Neural cell (in vitro differentiated cells): ENCODE results near the gene COG5. TPM values are rescaled to one million over a fixed set of nuclear protein-coding genes. Genes with fewer than 3 reads are reported as not detected.
A peak's percentile ranks its signal among the peaks of the same experiment; 100 is the strongest.

Experiments
- H2AFZ ChIP-seq: fragments of 200-600, 300-800 bp; sonication (generic), shearing (Covaris generic); 2 replicates; pipeline ENCODE4 v1.6.0; 2014; ENCODE audit warnings: low read depth, mild to moderate bottlenecking, antibody characterized with exemption, low read length, moderate library complexity
- H3F3A ChIP-seq: fragments of 200-600 bp; shearing (Covaris generic); 2 replicates; pipeline ENCODE4 v1.6.1; 2016; ENCODE audit warnings: mild to moderate bottlenecking, moderate library complexity, mixed read lengths, antibody characterized with exemption, low read length; ENCODE audit not compliant: insufficient read depth, poor library complexity, severe bottlenecking
- H3K27ac ChIP-seq: fragments of 200-600, 300-800 bp; sonication (generic), shearing (Covaris generic); 2 replicates; pipeline ENCODE4 v1.5.1; 2014; ENCODE audit warnings: mild to moderate bottlenecking, low read length, moderate library complexity
- H3K27me3 ChIP-seq: fragments of 300-800, 200-600 bp; sonication (generic), shearing (Covaris generic); 2 replicates; pipeline ENCODE4 v1.6.0; 2014; ENCODE audit warnings: mild to moderate bottlenecking, low read depth, low read length, moderate library complexity; ENCODE audit not compliant: insufficient read depth
- H3K36me3 ChIP-seq: fragments of 300-800, 200-600 bp; sonication (generic), shearing (Covaris generic); 2 replicates; pipeline ENCODE4 v1.5.1; 2014; ENCODE audit warnings: mild to moderate bottlenecking, antibody characterized with exemption, low read length, moderate library complexity; ENCODE audit not compliant: insufficient read depth
- H3K4me2 ChIP-seq: fragments of 300-800, 200-600 bp; sonication (generic), shearing (Covaris generic); 2 replicates; pipeline ENCODE4 v1.6.0; 2014; ENCODE audit warnings: mild to moderate bottlenecking, low read length
- H3K4me3 ChIP-seq: fragments of 300-800, 200-600 bp; sonication (generic), shearing (Covaris generic); 2 replicates; pipeline ENCODE4 v1.5.1; 2014; ENCODE audit warnings: mild to moderate bottlenecking, low read length, moderate library complexity
- H3K79me2 ChIP-seq: fragments of 200-600 bp; shearing (Covaris generic); replicated peaks from 2 replicates; pipeline ENCODE4 v1.6.0; 2014; ENCODE audit warnings: mild to moderate bottlenecking, low read length, moderate library complexity; ENCODE audit not compliant: insufficient read depth
- H3K9ac ChIP-seq: fragments of 300-800, 200-600 bp; sonication (generic), shearing (Covaris generic); 2 replicates; pipeline ENCODE4 v1.6.1; 2016; ENCODE audit warnings: mild to moderate bottlenecking, low read length, mixed read lengths
- H3K9me2 ChIP-seq: fragments of 200-600 bp; shearing (Covaris generic); 2 replicates; pipeline ENCODE4 v1.6.1; 2016; ENCODE audit warnings: mild to moderate bottlenecking, low read length, mixed read lengths; ENCODE audit not compliant: insufficient read depth
- H3K9me3 ChIP-seq: fragments of 200-600, 300-800 bp; sonication (generic), shearing (Covaris generic); 2 replicates; pipeline ENCODE4 v1.6.1; 2016; ENCODE audit warnings: mild to moderate bottlenecking, mixed run types, low read length, moderate library complexity, mixed read lengths
- H4K20me1 ChIP-seq: fragments of 200-600 bp; shearing (Covaris generic); 2 replicates; pipeline ENCODE4 v1.6.1; 2016; ENCODE audit warnings: mild to moderate bottlenecking, mixed run types; ENCODE audit not compliant: insufficient read depth
- CTCF ChIP-seq: fragments of 450-650 bp; IDR thresholded peaks from 2 replicates; pipeline ENCODE4 v1.5.1; 2014; ENCODE audit warnings: antibody characterized with exemption, mild to moderate bottlenecking, moderate library complexity; ENCODE audit not compliant: poor library complexity, severe bottlenecking
- EP300 ChIP-seq: fragments of 450-650 bp; conservative IDR thresholded peaks from 2 replicates; pipeline ENCODE4 v1.6.1; 2014; ENCODE audit warnings: antibody characterized with exemption, mild to moderate bottlenecking, moderate library complexity; ENCODE audit not compliant: poor library complexity, severe bottlenecking
- EZH2 ChIP-seq: fragments of 200-600, 300-800 bp; shearing (Covaris generic), sonication (generic); IDR thresholded peaks from 2 replicates; pipeline ENCODE4 v1.6.1; 2014; ENCODE audit warnings: antibody characterized with exemption, low read length, borderline replicate concordance, mild to moderate bottlenecking; ENCODE audit not compliant: insufficient read depth, poor library complexity, severe bottlenecking
- MXI1 ChIP-seq: fragments of 450-650 bp; conservative IDR thresholded peaks from 2 replicates; pipeline ENCODE4 v1.6.1; 2014; ENCODE audit warnings: antibody characterized with exemption, mild to moderate bottlenecking; ENCODE audit not compliant: poor library complexity, severe bottlenecking
- POLR2AphosphoS5 ChIP-seq: IDR thresholded peaks from 2 replicates; pipeline ENCODE4 v1.6.1; 2012
- RAD21 ChIP-seq: fragments of 450-650 bp; conservative IDR thresholded peaks from 2 replicates; pipeline ENCODE4 v1.6.1; 2014; ENCODE audit warnings: antibody characterized with exemption, mild to moderate bottlenecking, moderate library complexity
- REST ChIP-seq: IDR thresholded peaks from 2 replicates; pipeline ENCODE4 v1.6.1; 2012; ENCODE audit warnings: borderline replicate concordance
- SMC3 ChIP-seq: fragments of 450-650 bp; conservative IDR thresholded peaks from 2 replicates; pipeline ENCODE4 v1.6.1; 2014; ENCODE audit warnings: antibody characterized with exemption, mild to moderate bottlenecking, moderate library complexity; ENCODE audit not compliant: poor library complexity
- TAF1 ChIP-seq: IDR thresholded peaks from 2 replicates; pipeline ENCODE4 v1.6.1; 2012; ENCODE audit warnings: low read depth
- polyA plus RNA-seq: library from polyadenylated mRNA; depleted of rRNA; stranded (reverse); fragments of >200 nt; gene quantifications from 2 replicates; pipeline ENCODE4 v1.2.3, GENCODE V29; 2014

COG5 gene
- polyA plus RNA-seq, 1 donor from 2014 or later, result 13.3 TPM

- Histone ChIP-seq H3K36me3 (no peaks in the 10 kb centered on the region), H3K9ac (no peak overlapping the region), H3K4me2 (no peak overlapping the region)
Observed at GRCh38 chr7:107502154-107502553, 61.6 kb downstream of the COG5 start.

GRCh38 chr7:107501593-107501992 lies 62.1 kb downstream of the COG5 start:
- no peaks in the 10 kb centered on the region for H3K27me3 ChIP-seq
- no peak overlapping the region for H2AFZ ChIP-seq
- no peak overlapping the region for H3K4me3 ChIP-seq
- TF ChIP-seq SMC3, result no peak
- peak; percentile 9 for TF ChIP-seq RAD21
- H3K4me2 ChIP-seq, result no peak overlapping the region
- H3K27ac ChIP-seq, result no peak overlapping the region
- H3F3A ChIP-seq, result no peaks in the 10 kb centered on the region
- H3K36me3 ChIP-seq, result no peaks in the 10 kb centered on the region
- H3K9ac ChIP-seq, result no peak overlapping the region
- H3K9me2 ChIP-seq, result no peaks in the 10 kb centered on the region
- H4K20me1 ChIP-seq, result no peaks in the 10 kb centered on the region
- H3K9me3 ChIP-seq, result no peaks in the 10 kb centered on the region
- no peaks in the 10 kb centered on the region for H3K79me2 ChIP-seq

More at GRCh38 chr7:107502154-107502553, 61.6 kb downstream of the COG5 start:
- no peak for TF ChIP-seq MXI1
- TF ChIP-seq SMC3, result no peak
- no peak for TF ChIP-seq POLR2AphosphoS5
- TF ChIP-seq EP300, result no peak
- no peak for TF ChIP-seq REST
- no peak for TF ChIP-seq CTCF
- TF ChIP-seq RAD21, result no peak
- no peak for TF ChIP-seq EZH2
- TF ChIP-seq TAF1, result no peak
- Histone ChIP-seq H3K4me3 (no peak overlapping the region), H3K79me2 (no peaks in the 10 kb centered on the region), H3K9me2 (no peaks in the 10 kb centered on the region), H3K9me3 (no peaks in the 10 kb centered on the region), H4K20me1 (no peaks in the 10 kb centered on the region), H3K27ac (no peak overlapping the region), H3K27me3 (no peaks in the 10 kb centered on the region), H2AFZ (no peak overlapping the region), H3F3A (no peaks in the 10 kb centered on the region)

- no peak overlapping the region for H3K9ac ChIP-seq
- H3K27me3 ChIP-seq, result no peaks in the 10 kb centered on the region
- no peaks in the 10 kb centered on the region for H3F3A ChIP-seq
- no peak overlapping the region for H3K4me2 ChIP-seq
- no peaks in the 10 kb centered on the region for H3K79me2 ChIP-seq
- no peaks in the 10 kb centered on the region for H4K20me1 ChIP-seq
- H3K36me3 ChIP-seq, result no peaks in the 10 kb centered on the region
- no peak overlapping the region for H2AFZ ChIP-seq
- H3K27ac ChIP-seq, result no peak overlapping the region
- H3K4me3 ChIP-seq, result no peak overlapping the region
- no peaks in the 10 kb centered on the region for H3K9me2 ChIP-seq
- TF ChIP-seq POLR2AphosphoS5, result no peak
- no peaks in the 10 kb centered on the region for H3K9me3 ChIP-seq
Observed at GRCh38 chr7:107499731-107500130, 64.0 kb downstream of the COG5 start.
